ENCODE data around the gene ST6GALNAC4. TPM values are rescaled to one million over a fixed set of nuclear protein-coding genes. Genes with fewer than 3 reads are reported as not detected.

ST6GALNAC4 gene
- total RNA-seq, 1 donor from 2014 or later = 21.4 TPM

GRCh38 chr9:127898433-127899127 is 18.3 kb downstream of the ST6GALNAC4 start:
- peak; percentile 83 for DNase-seq (ENCODE audit: extremely low spot score, unreplicated experiment)
- no peak for TF ChIP-seq CTCF (IDR thresholded peaks at IDR 0.05)
- Mint-ChIP-seq H3K36me3 (ENCODE audit: unreplicated experiment) (peaks cover 21% of the 10 kb centered on the region), H3K4me3 (ENCODE audit: unreplicated experiment) (peak overlapping the region; percentile 89), H3K9me3 (ENCODE audit: unreplicated experiment) (no peaks in the 10 kb centered on the region), H3K27ac (ENCODE audit: unreplicated experiment) (peak overlapping the region; percentile 95), H3K27me3 (ENCODE audit: unreplicated experiment) (no peaks in the 10 kb centered on the region), H3K4me1 (ENCODE audit: unreplicated experiment) (peaks cover 40% of the 10 kb centered on the region)

GRCh38 chr9:127897193-127897692 is 19.6 kb downstream of the ST6GALNAC4 start:
- Mint-ChIP-seq H3K27me3 (ENCODE audit: unreplicated experiment) (no peaks in the 10 kb centered on the region), H3K36me3 (ENCODE audit: unreplicated experiment) (peaks cover 34% of the 10 kb centered on the region), H3K4me3 (ENCODE audit: unreplicated experiment) (peak overlapping the region; percentile 89), H3K9me3 (ENCODE audit: unreplicated experiment) (no peaks in the 10 kb centered on the region), H3K27ac (ENCODE audit: unreplicated experiment) (peak overlapping the region; percentile 80), H3K4me1 (ENCODE audit: unreplicated experiment) (peaks cover 31% of the 10 kb centered on the region)
- TF ChIP-seq CTCF (IDR thresholded peaks at IDR 0.05) = no peak
- peak; percentile 90 for DNase-seq (ENCODE audit: extremely low spot score, unreplicated experiment)

- no peak for TF ChIP-seq CTCF (IDR thresholded peaks at IDR 0.05)
- Mint-ChIP-seq H3K36me3 (ENCODE audit: unreplicated experiment) (peaks cover 34% of the 10 kb centered on the region), H3K4me3 (ENCODE audit: unreplicated experiment) (peak overlapping the region; percentile 47), H3K4me1 (ENCODE audit: unreplicated experiment) (peaks cover 29% of the 10 kb centered on the region), H3K27ac (ENCODE audit: unreplicated experiment) (peak overlapping the region; percentile 80), H3K27me3 (ENCODE audit: unreplicated experiment) (no peaks in the 10 kb centered on the region), H3K9me3 (ENCODE audit: unreplicated experiment) (no peaks in the 10 kb centered on the region)
- DNase-seq (ENCODE audit: extremely low spot score, unreplicated experiment) = no peak
Observed at GRCh38 chr9:127896395-127897192, 20.2 kb downstream of the ST6GALNAC4 start.

- H3K27ac Mint-ChIP-seq (ENCODE audit: unreplicated experiment) = no peak overlapping the region
- H3K36me3 Mint-ChIP-seq (ENCODE audit: unreplicated experiment) = peaks cover 39% of the 10 kb centered on the region
- no peak overlapping the region for H3K4me3 Mint-ChIP-seq (ENCODE audit: unreplicated experiment)
- H3K27me3 Mint-ChIP-seq (ENCODE audit: unreplicated experiment) = no peaks in the 10 kb centered on the region
- no peak for DNase-seq (ENCODE audit: extremely low spot score, unreplicated experiment)
- H3K9me3 Mint-ChIP-seq (ENCODE audit: unreplicated experiment) = no peaks in the 10 kb centered on the region
- peaks cover 26% of the 10 kb centered on the region for H3K4me1 Mint-ChIP-seq (ENCODE audit: unreplicated experiment)
- no peak for TF ChIP-seq CTCF (IDR thresholded peaks at IDR 0.05)
Observed at GRCh38 chr9:127895811-127896210, 21.0 kb downstream of the ST6GALNAC4 start.

GRCh38 chr9:127893392-127893791 is 23.4 kb downstream of the ST6GALNAC4 start:
- TF ChIP-seq CTCF (IDR thresholded peaks at IDR 0.05) = no peak
- peaks cover 39% of the 10 kb centered on the region for H3K36me3 Mint-ChIP-seq (ENCODE audit: unreplicated experiment)
- H3K27me3 Mint-ChIP-seq (ENCODE audit: unreplicated experiment) = no peaks in the 10 kb centered on the region
- H3K4me3 Mint-ChIP-seq (ENCODE audit: unreplicated experiment) = no peak overlapping the region
- no peaks in the 10 kb centered on the region for H3K9me3 Mint-ChIP-seq (ENCODE audit: unreplicated experiment)
- H3K4me1 Mint-ChIP-seq (ENCODE audit: unreplicated experiment) = peaks cover 15% of the 10 kb centered on the region
- DNase-seq (ENCODE audit: extremely low spot score, unreplicated experiment) = no peak
- no peak overlapping the region for H3K27ac Mint-ChIP-seq (ENCODE audit: unreplicated experiment)
